Stimulated activated CD8-positive, alpha-beta memory T cell treated with anti-CD3 and anti-CD28 coated beads, Interleukin-12 subunit alpha, Interleukin-12 subunit beta, amount 100 ng/mL, for 1 hour (primary cell): Measurements from ENCODE around the gene OR52W1.
"Not testable (repeated sequence)": the region's sequence is repeated elsewhere in the genome, so short reads cannot be mapped to it uniquely, and the experiment has no call there.

Experiments
- DNase-seq: peaks from one replicate; pipeline ENCODE4 v3.0.0-alpha.2; 2020; ENCODE audit warnings: low read depth

The OR52W1 gene

DNA sequence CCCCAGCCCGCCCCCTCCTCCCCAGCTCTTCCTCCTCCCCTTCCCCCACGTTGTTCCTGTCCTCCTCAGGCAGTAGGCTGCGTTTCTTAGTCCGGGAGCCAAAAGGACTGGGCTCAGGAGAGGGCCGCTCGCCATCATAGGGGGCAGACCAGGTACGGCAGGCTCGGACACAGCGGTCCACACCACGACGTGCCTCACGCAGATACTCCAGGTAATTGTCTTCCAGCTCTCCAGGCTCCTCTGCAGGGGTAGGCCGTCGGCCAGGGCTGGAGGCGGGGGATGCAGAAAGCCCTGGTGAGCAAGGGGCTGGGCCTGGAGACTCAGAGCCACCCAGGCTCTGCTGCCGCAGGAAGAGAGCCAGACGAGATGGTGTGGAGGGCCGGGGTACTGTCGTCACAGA lies 18.7 kb downstream of the OR52W1 start:
- no peak for DNase-seq

- DNase-seq = no peak
Measured at GRCh38 chr11:6219359-6219758, 20.3 kb downstream of the OR52W1 start.

DNA sequence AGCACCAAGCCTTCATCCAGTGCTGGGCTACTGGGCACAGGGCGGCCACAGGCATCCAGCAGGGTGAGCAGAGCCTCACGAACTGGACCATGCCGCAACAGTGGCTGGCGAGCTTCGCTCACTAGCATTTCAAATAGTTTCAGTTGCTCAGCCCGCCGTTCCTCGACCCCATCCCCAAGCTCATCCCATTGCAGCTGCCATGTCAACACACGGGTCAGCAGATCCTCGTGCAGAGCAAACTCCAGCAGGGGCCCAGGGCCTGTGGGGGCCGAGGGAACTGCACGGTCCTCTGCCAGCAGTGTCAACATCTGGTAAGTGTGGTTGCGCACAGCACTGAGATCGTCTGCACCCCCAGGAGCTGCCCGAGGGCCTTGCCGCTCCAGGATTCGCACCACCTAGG lies 24.8 kb downstream of the OR52W1 start:
- no peak for DNase-seq

DNA sequence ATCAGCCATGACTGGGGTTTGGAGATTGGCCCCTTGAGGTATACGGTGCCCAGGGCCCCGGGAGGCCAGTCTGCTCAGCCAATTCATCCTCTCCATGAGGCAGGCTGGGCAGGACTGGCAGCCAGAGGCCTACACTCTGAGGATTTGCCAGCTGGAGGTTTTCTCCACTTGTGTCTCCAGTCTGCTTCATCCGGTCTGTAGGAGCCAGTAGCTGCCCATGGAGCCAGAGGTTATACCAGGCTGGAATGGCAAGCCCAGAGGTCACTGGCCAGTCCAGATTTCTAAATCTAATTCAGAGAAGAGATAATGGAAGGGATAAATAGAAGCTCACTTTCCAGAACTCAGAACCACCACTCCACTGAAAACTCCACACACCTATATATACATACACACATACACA lies 25.4 kb downstream of the OR52W1 start:
- no peak for DNase-seq

- DNase-seq = no peak
Measured at GRCh38 chr11:6225024-6225423, 26.0 kb downstream of the OR52W1 start.

- no peak for DNase-seq
Measured at GRCh38 chr11:6225896-6226295, 26.9 kb downstream of the OR52W1 start.

GRCh38 chr11:6228520-6228919 lies 29.5 kb downstream of the OR52W1 start:
- DNase-seq = no peak

- DNase-seq = no peak
Measured at GRCh38 chr11:6229911-6230310, 30.9 kb downstream of the OR52W1 start.

- no peak for DNase-seq
Measured at GRCh38 chr11:6232899-6233298, 33.9 kb downstream of the OR52W1 start.

GRCh38 chr11:6233984-6234386 lies 35.0 kb downstream of the OR52W1 start:
- no peak for DNase-seq

DNA sequence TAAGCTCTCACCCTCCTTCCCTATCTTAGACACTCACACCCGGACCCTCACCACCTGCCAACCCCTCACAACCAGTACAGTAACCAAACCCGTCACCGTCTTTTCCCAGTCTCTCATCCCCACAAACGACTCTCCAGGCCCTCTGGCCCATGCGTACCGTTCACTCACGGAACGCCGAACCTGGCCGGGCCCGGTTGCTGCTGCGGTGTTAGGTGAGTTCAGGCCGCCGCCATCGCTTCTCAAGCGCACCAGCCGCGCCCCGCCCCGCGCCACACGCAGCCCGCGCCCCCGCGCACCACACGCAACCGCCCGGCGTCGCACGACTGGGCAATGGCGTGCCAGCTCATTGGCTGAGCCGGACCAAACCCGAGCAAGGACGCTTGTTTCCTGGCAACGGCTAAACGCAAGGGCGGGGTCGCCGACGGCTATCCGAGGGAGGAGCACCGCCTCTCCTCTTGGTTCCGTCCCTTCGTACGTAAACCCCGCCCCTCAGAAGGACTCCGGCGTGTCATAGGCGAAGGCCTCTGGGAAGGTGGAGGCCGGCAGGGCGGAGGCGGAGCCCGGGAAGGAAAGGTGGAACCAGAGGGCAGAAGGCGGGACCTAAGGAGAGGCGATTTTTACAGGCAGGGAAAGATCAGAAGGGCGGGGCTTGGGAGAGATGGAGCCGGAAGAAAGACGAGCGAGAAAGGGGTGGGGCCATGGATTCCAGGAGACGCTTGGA lies 35.5 kb downstream of the OR52W1 start, which contains the start of gene FHIP1B:
Gene FHIP1B, minus strand, starts transcription at position 250 of the 721 bp plus-strand sequence. CDS start 10,120 bp downstream, outside the sequence.
- DNase-seq = peak; percentile 97

- DNase-seq = no peak
Measured at GRCh38 chr11:6237266-6237665, 38.2 kb downstream of the OR52W1 start.

GRCh38 chr11:6237761-6238302 lies 38.8 kb downstream of the OR52W1 start:
- DNase-seq = no peak

DNA sequence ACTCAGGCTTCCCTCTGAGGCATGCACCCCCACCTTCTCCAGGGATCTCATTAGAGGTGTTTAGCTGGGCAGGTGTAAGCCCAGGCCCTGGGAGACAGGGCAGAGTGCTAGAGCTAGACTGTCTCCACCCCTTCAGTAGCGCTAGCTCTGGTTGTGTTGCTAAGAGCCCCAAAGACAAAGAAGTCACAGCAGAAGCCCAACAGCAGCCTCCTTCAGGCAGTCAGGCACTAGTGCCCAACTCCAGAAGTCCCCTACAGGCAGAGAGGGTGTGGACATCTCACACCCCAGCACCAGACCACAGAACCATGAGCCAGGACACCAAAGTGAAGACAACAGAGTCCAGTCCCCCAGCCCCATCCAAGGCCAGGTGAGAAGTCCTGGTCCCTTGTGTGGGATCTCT lies 39.9 kb downstream of the OR52W1 start, which contains the start of gene CNGA4:
Gene CNGA4, plus strand, starts transcription at position 188 of the 400 bp plus-strand sequence. Its CDS starts 118 bp downstream, at position 306.
- no peak for DNase-seq

DNA sequence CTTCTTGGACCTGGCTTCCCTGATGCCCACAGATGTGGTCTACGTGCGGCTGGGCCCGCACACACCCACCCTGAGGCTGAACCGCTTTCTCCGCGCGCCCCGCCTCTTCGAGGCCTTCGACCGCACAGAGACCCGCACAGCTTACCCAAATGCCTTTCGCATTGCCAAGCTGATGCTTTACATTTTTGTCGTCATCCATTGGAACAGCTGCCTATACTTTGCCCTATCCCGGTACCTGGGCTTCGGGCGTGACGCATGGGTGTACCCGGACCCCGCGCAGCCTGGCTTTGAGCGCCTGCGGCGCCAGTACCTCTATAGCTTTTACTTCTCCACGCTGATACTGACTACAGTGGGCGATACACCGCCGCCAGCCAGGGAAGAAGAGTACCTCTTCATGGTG lies 41.1 kb downstream of the OR52W1 start:
- no peak for DNase-seq

- no peak for DNase-seq
Measured at GRCh38 chr11:6240781-6241180, 41.8 kb downstream of the OR52W1 start.

DNA sequence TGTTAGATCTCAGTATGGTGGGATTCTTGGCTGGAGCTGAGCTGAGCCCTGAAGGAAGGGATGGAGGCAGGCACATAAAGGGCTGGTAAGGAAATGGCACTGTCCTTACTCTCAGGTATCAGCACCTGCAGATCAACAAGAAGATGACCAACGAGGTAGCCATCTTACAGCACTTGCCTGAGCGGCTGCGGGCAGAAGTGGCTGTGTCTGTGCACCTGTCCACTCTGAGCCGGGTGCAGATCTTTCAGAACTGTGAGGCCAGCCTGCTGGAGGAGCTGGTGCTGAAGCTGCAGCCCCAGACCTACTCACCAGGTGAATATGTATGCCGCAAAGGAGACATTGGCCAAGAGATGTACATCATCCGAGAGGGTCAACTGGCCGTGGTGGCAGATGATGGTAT lies 42.3 kb downstream of the OR52W1 start:
- DNase-seq = no peak

DNA sequence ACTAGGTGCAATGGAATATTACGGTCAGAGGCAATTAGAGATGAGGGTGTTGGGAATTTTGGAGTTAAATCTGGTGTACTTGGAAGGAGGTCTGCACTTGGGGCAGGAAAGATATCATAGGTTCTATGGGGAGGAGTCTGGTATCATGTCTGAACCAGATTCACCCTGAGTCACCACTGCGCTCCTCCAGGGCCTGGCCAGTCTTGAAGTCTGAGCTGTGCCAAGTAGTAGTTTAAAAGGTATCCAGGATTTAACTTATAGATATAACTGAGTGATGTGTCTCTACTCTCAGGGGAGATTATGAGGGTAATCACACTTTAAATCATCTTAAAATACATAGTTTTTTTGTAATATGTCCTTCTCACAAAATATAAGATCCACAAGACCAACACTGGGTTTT lies 46.5 kb downstream of the OR52W1 start:
- no peak for DNase-seq

DNA sequence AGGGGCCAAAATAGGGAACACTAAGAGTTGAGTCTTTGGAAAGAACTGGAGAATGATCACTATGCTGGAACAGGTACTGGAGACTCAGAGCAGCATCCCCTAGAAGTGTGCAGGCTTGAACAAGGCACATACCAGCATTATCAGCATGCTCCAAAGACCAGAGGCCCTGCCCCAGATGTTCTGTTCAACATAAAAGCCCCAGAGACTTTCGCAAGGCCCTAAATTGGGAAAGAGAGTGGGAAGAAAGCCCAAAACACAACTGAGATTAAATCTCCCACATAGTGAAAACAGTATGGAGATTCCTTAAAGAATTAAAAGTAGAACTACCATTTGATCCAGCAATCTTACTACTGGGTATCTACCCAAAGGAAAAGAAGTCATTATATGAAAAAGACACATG lies 49.2 kb downstream of the OR52W1 start:
- DNase-seq = no peak

GRCh38 chr11:6248897-6249296 lies 49.9 kb downstream of the OR52W1 start:
- DNase-seq = not testable (repeated sequence)
